Measurements from ENCODE around the gene OSGIN1.
"Not testable (repeated sequence)": the region's sequence is repeated elsewhere in the genome, so short reads cannot be mapped to it uniquely, and the experiment has no call there.

The OSGIN1 gene

DNA sequence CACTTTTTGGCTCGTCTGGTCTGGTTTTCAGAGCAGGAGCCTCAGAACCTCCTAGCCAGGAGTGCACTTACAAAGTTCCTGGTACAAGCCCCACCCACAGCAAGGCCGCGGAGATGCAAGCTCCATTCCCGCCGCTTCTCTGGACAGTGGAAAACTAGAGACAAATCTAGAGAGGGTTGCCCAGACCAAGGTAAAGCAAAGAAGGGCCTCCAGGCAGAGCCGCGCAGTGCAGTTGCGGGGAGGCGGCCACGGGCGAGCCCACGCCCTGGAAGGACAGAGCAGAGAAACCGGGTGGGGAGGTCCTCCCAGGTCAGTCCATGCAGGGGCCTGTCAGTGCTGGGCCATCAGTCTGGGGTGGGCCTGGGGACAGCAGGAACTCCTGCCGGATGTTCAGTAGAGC is 11.0 kb upstream of the OSGIN1 start:
- no peak for FAIRE-seq
- no peak for TF ChIP-seq POLR2A (IDR thresholded peaks at IDR 0.05; ENCODE audit: low read depth, low read length)

DNA sequence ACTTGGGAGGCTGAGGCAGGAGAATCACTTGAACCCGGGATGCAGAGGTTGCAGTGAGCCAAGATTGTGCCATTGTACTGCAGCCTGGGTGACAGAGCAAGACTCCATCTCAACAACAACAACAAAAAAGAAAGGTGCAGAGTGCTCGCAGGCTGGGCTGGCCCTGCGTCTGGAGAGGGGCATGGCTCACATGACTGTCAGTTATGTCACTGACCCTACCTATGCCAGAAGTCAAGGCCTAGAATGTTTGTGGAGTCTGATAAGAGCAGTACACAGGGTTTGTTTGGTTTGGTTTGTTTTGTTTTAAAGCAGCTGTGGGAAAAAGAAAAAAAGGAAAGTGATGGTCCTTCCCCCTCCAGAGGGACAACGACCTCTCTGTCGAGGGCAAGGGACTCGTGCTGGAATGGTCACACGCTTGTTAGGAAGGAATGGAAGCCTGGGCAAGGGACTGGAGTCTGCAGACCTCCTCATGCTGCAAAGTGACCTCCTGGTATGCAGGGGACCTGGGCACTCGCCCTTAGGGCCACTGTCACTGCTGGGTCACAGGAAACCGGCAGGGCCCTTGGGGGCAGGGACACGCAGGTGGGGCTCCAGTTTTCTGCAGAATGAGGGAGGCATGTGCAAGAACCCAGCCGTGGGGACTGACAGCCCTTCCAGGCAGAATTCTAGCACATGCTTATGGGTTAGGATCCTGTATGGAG is 10.1 kb upstream of the OSGIN1 start:
- TF ChIP-seq POLR2A (IDR thresholded peaks at IDR 0.05; ENCODE audit: low read depth, low read length), result no peak
- no peak for FAIRE-seq
- no peak for DNase-seq (ENCODE audit: insufficient read length, low spot score)

More for the DNA sequence above, 11.0 kb upstream of the OSGIN1 start:
- no peak for DNase-seq (ENCODE audit: insufficient read length, low spot score)

DNA sequence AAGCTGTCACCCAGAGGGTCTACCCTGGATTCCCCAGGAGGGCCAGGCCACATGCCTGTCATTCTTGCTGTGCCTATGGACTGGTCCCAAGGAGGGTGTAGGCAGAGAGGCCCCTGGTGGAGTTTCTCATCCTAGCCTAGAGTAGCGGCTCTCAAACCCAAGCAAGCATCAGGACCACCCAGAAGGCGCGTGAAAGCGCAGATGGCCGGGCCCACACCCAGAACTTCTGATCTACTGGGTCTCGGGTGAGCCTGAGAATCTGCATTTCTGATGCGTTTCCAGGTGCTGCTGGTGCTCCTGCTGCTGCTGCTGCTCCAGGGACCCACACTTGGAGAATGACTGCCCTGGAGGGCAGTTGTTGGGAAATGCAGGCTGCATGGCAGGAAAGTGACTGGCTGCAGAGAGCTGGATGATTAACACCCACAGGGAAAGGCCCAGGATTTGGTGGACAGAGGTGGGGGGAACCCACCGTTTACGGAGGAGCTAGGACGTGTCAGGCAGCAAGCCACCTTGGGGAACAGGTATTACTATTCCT is 9.5 kb upstream of the OSGIN1 start:
- no peak for TF ChIP-seq POLR2A (IDR thresholded peaks at IDR 0.05; ENCODE audit: low read depth, low read length)
- FAIRE-seq (no peak), DNase-seq (ENCODE audit: insufficient read length, low spot score) (no peak)

DNA sequence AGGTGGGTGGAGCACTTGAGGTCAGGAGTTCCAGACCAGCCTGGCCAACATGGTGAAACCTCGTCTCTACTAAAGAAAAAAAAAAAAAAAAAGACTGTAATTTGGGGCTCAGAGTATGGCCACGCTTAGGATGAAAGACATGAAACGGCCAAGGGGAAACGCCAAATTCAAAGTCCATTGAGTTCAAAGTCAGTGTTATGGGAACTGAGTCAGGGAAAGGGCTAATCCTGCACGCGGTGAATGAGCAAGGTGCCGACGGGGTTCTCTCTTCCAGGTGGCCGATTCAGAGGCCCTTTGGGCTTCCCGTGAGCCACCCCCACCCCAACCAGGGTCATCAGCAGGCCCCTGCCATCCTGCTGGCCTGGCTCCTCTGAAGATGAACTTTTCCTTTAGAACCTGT is 7.5 kb upstream of the OSGIN1 start:
- no peak for FAIRE-seq
- no peak for TF ChIP-seq POLR2A (IDR thresholded peaks at IDR 0.05; ENCODE audit: low read depth, low read length)

DNA sequence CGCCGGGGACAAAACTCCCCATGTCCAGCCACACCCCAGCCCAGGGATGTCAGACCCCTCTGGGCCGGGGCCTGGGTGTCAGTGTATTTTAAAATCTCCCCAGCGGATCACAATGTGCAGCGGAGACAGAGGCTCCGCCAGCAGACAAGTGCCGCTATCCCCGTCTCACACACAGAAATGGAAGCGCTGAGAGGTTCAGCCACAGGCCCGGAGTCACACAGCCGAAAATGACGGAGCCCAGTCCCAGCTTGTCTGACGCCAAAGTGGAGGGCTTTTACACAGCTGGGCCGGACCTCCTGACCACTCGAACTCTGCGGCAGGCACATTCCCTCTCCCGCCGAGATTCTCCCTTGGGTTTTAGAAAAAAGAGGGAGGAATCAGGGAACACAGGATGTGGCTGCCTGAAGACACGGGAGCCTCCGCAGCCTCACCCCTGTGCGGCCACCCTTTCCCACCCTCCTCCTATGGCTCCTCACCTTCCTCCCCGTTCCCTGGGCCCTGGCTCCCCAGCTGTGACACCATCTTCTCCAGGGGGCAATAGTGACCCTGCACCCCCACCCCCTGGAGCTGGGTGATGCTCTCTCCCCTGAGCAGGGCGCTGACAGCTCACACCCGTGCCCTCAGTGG is 6.8 kb upstream of the OSGIN1 start:
- FAIRE-seq (no peak), DNase-seq (ENCODE audit: insufficient read length, low spot score) (no peak)
- no peak for TF ChIP-seq POLR2A (IDR thresholded peaks at IDR 0.05; ENCODE audit: low read depth, low read length)

More for the DNA sequence above, 7.5 kb upstream of the OSGIN1 start:
- no peak for DNase-seq (ENCODE audit: insufficient read length, low spot score)

DNA sequence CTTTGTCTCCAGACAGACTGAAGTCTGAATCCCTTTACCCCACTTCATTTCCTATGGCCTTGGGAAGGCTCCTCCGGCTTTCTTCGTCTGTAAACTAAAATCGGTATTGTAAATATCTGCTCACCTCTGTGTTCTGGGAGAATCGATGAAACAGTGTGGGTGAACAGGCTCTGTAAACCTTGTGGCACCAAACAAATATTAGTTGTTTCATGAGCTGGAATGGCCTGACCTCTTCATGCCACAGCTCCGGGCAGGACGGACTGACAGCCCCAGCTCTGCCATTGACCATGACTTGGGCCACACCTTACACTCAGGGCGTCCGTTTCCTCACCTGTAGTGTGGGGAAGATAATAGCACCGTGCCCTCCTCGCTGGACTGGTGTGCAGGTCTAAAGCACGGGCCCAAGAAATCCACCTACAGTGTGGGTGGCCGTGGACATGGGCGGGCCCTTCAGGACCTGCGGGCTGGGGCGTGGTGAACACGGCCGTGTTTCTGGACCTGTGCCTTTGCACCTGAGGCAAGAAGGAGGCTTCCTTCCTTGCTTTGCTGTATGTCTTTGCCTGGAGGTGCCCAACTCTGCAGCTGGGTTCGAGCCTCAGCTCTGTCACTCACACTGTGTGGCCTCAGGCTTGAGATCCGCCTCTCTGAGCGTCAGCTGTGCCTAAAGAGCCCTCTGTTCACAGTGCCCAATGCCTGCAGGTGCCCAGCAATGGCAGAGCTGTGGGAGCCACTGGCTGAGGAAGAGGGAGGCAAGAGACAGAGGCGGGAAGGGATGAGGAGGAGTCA is 6.1 kb upstream of the OSGIN1 start:
- FAIRE-seq, result no peak
- no peak for TF ChIP-seq POLR2A (IDR thresholded peaks at IDR 0.05; ENCODE audit: low read depth, low read length)
- no peak for DNase-seq (ENCODE audit: insufficient read length, low spot score)

DNA sequence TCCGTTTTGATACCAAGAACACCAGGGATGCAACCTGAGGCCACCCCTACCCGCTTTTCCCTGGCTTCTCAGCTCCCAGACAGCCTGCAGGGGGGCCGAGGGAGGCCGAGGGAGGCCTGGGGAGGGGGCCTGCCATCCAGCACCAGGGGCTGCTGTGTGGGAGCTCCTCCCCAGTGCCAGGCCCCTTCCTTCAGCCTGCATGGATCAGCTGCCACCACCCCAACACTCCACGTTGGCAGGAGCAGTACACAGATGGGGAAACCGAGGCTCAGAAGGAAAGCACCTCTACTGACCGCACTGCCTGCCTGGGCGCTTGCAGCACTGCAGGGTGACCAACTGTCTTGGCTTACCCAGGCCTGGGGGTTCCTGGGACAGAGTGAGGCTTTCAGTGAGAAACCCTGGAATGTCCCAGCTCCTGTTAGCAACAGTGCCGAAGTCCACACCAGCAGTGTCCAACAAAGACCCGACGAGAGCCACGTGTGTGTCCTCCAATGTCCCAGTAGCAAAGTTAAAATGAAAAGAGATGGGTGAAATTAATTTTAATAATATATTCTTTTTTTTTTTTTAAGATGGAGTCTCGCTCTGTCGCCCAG is 5.3 kb upstream of the OSGIN1 start:
- no peak for DNase-seq (ENCODE audit: insufficient read length, low spot score)
- FAIRE-seq, result no peak
- no peak for TF ChIP-seq POLR2A (IDR thresholded peaks at IDR 0.05; ENCODE audit: low read depth, low read length)

DNA sequence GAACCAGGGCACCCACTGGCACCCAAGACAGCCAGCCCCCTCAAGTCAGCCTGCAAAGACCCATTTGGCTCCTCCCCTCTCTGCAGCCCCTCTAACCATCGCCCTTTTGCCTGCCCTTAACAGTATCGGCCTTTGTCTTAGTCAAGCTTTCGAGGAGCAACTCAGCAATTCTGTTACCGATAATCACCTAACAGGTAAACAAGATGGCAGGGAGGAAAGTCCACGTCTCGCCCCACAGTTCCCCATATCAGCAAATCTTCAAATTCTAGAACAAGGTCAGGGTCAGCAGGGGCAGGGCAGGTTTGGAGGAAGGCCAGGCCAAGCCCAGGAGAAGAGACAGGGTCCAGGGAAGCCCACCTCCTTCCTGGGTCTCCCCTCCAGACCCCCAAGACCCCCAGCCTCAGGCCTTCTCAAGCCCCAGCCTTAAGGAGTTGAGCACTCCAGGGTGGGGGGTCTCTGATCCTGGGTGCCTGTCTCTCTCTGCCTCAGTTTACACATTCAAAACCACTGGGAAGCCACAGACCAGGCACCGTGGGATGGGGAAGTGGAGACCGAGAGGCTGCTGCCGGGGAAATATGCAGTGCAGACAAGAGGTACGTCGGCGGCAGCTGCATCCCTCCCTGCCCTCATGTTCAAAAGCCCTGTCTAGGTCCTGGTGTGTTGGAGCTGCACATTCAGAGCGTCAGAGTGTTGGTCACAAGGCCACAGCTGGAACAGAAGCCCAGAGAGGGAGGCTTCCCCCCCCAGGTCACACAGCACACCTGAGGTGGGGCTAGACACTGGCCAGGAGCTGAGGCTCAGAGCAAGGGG is 3.9 kb upstream of the OSGIN1 start:
- FAIRE-seq, result no peak
- DNase-seq (ENCODE audit: insufficient read length, low spot score), result no peak
- no peak for TF ChIP-seq POLR2A (IDR thresholded peaks at IDR 0.05; ENCODE audit: low read depth, low read length)

DNA sequence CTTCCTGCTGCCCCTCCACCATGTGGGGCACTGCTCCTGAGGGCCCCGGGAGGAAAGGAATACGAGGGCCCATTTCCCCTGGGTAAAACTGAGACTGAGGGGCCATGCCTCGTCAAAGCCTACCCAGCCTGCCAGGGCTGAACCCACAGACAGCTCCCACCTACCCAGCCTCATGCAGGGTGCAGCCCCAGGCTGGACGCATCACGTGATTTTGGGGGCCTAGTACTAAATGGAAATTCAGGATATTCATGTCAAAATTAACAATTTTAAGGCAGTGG is 3.4 kb upstream of the OSGIN1 start:
- DNase-seq (ENCODE audit: insufficient read length, low spot score) (no peak), FAIRE-seq (no peak)
- TF ChIP-seq POLR2A (IDR thresholded peaks at IDR 0.05; ENCODE audit: low read depth, low read length), result no peak

DNA sequence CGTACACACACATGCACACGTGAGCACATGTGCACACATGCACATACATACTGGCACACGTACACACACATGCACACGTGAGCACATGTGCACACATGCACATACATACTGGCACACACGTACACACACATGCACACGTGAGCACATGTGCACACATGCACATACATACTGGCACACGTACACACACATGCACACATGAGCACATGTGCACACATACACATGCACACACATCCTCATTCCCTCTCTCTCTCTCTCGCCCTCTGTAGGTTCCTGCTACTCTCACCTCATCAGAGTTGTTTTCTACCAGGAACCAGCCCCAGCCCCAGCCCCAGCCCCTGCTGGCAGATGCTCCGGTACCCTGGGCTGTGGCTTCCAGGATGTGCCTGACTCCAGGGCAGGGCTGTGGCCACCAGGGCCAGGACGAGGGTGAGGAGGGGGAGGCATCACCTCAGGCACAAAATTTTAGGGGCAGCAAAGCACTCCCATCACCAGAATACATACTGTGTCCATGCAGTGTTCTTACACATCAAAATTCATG is 2.1 kb upstream of the OSGIN1 start:
- not testable (repeated sequence) for FAIRE-seq; DNase-seq (ENCODE audit: insufficient read length, low spot score)

DNA sequence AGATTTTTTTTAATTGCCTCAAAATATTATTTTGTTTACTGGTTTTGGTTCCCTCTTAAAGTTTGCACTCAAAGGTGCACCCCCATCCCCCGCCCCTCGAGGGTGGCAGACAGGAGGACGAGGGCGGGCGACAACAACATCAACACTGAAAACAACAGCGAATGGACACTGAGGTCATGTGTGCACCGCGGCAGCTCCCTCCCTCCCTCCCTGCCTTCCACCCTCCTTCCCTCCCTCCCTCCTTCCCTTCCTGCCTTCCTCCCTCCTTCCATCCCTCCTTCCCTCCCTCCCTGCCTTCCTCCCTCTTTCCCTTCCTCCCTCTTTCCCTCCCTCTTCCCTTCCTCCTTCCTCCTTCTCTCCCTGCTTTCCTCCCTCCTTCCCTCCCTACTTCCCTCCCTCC is 1.5 kb upstream of the OSGIN1 start:
- FAIRE-seq (no peak), DNase-seq (ENCODE audit: insufficient read length, low spot score) (no peak)
- TF ChIP-seq POLR2A (IDR thresholded peaks at IDR 0.05; ENCODE audit: low read depth, low read length), result no peak

DNA sequence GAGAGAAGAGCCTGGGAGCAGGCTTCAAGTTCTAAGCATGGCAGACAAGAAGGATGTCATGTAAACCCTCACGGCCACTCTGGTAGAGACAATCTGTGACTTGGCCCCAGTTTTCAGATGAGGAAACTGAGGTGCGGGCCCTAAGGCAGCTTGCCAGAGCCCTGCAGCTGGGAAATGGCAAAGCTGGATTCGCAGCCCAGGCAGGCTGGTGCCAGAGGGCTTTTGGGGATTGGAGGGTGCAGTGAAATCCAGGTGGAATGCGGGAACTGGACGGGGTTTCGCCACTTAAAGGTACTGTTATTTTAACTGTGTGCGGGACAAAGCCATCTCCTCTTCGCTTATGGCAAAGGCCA is 477 bp upstream of the OSGIN1 start:
- no peak for TF ChIP-seq POLR2A (IDR thresholded peaks at IDR 0.05; ENCODE audit: low read depth, low read length)
- FAIRE-seq, result no peak
- no peak for DNase-seq (ENCODE audit: insufficient read length, low spot score)

DNA sequence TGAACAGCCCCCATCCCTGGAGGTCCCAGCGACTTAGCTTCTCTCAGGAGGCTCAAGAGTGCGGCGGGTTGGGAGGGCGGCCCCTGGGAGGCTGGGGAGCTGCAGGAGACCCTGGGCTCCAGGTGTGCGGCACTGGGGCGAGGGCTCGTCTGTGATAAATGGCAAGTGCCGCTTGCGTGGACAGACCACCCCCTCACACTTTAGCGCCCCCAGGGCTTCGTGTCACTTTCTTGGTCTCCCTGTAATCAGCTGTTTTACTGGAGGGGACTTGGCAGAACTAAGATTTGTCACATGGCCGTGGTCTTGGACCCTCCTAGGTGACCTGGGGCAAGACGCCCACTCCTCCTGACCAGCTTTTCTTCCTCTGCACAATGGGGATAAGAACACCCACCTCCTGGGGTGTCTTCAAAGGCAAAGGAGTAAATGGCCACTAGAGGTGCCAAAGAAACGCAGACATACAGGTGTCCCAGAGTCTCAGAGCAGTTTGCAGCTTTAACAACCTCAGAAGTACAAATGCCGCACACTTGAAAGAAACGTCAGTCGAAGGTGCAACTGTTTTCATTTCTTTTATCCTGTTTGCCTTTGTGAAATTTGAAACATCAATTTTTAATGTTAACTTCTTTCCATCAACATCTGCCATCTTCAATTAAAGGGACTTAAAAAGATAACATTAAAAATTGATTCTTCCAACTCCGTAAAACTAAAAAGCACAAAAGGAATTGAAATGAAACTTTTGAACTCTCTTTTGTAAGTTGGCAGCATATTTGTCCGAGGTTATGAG is 946 bp downstream of the OSGIN1 start:
- FAIRE-seq (no peak), DNase-seq (ENCODE audit: insufficient read length, low spot score) (no peak)
- no peak for TF ChIP-seq POLR2A (IDR thresholded peaks at IDR 0.05; ENCODE audit: low read depth, low read length)

All from H54 (cell line).